ENCODE results near the gene IFRD2. TPM values are rescaled to one million over a fixed set of nuclear protein-coding genes. Genes with fewer than 3 reads are reported as not detected.
"Not testable (repeated sequence)": the region's sequence is repeated elsewhere in the genome, so short reads cannot be mapped to it uniquely, and the experiment has no call there.

The IFRD2 gene
- total RNA-seq, 5 donors from 2014 or later (not counting 1 experiment from before 2014, with no cell fraction given): 50.0 to 91.2 (median 75.9) TPM

- H3K36me3 ChIP-seq (ENCODE audit: control insufficient read depth in 2 of 2, extremely low read depth in 1 of 2, insufficient read depth in 1 of 2, low read length in 1 of 2); H3K9me3 ChIP-seq; DNase-seq; H3K9me3 Mint-ChIP-seq; H3K27ac ChIP-seq (ENCODE audit: low read length); CTCF ChIA-PET; H3K4me3 ChIP-seq (ENCODE audit: control insufficient read depth in 1 of 2, extremely low read depth in 1 of 2, low read length in 1 of 2); H3K27me3 ChIP-seq (replicated peaks in 1 of 2; ENCODE audit: control insufficient read depth in 2 of 2, extremely low read depth in 1 of 2, insufficient read depth in 2 of 2, low read length in 1 of 2); ATAC-seq (replicated peaks in 1 of 4); H3K36me3 Mint-ChIP-seq; POLR2A ChIA-PET; H3K27me3 Mint-ChIP-seq; H3K4me3 Mint-ChIP-seq; H3K27ac Mint-ChIP-seq: not testable (repeated sequence)
- WGBS (ENCODE audit: insufficient coverage): 80% methylated on average over 1 of the region's 32 CpGs
- peaks cover 0 to 16% of the 10 kb centered on the region in 2 experiments for H3K4me1 ChIP-seq (ENCODE audit: control insufficient read depth in 1 of 2, extremely low read depth in 1 of 2, insufficient read depth in 2 of 2, low read length in 2 of 2)
- H3K4me1 Mint-ChIP-seq: peaks cover 10 to 13% (median 13%) of the 10 kb centered on the region in 3 donors
Observed at GRCh38 chr3:50312041-50312440, 19.8 kb upstream of the IFRD2 start.

GRCh38 chr3:50304601-50305000 lies 12.4 kb upstream of the IFRD2 start:
- Mint-ChIP-seq H3K27me3 (no peaks in the 10 kb centered on the region), H3K4me3 (no peak overlapping the region), H3K9me3 (no peaks in the 10 kb centered on the region), H3K27ac (no peak overlapping the region), H3K4me1 (peaks cover 11 to 13% (median 12%) of the 10 kb centered on the region in 3 donors), H3K36me3 (no peaks in the 10 kb centered on the region)
- Histone ChIP-seq H3K36me3 (ENCODE audit: control insufficient read depth in 2 of 2, extremely low read depth in 1 of 2, insufficient read depth in 1 of 2, low read length in 1 of 2) (peaks cover 0 to 4% of the 10 kb centered on the region in 2 donors), H3K9me3 (no peaks in the 10 kb centered on the region), H3K27me3 (replicated peaks in 1 of 2; ENCODE audit: control insufficient read depth in 2 of 2, extremely low read depth in 1 of 2, insufficient read depth in 2 of 2, low read length in 1 of 2) (no peaks in the 10 kb centered on the region), H3K4me1 (ENCODE audit: control insufficient read depth in 1 of 2, extremely low read depth in 1 of 2, insufficient read depth in 2 of 2, low read length in 2 of 2) (peaks cover 4 to 17% of the 10 kb centered on the region in 2 experiments), H3K4me3 (ENCODE audit: control insufficient read depth in 1 of 2, extremely low read depth in 1 of 2, low read length in 1 of 2) (no peak overlapping the region), H3K27ac (ENCODE audit: low read length) (no peak overlapping the region)
- DNase-seq (no peak), ATAC-seq (replicated peaks in 1 of 4) (no peak)
- ChIA-PET POLR2A (no interaction called here), CTCF (interaction anchor here (0.6 to 1.4 kb wide), 2 partner anchors 19 to 50 kb away, joined by 3 read pairs; no protein-coding TSS in a partner anchor)

DNA sequence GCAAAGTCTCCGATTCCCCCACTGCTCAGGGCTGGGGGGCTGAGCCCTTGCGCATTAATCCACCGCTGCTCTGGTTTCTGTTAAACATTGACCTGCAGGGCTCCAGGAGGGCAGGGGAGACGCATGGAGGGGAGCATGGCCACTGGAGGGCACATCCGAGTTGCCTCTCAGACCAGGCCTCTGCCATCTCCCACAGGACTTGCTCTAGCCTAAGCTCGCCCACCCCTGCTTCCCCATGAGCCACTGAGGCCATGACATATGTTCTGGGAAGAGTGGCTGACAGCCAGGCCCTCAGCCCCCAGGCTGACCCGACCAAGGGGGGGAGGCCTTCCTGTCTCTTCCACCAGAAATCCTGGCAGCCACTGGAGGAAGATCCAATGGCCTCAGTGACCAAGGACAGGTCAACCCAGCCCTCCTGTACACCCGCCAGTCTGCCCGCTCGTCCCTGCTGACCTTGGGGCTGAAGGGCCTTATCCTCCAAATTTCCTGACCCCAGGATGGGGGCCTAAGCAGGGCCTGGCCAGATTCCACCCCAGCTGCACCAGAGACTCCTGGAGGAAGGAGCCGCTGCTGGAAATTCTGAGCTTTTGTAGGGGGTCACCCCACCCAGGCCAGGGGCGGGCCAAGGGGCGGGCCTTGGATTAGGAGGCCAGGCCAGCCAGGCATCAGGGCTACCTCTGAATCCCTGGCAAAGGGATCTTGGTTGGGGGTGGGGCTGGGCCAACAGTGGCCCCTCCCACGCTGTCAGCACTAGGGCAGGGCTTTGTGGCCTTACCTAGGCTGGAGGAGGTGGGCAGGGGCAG lies 11.0 kb upstream of the IFRD2 start, which contains the start of gene HYAL1:
Gene HYAL1, minus strand, starts transcription at position 562 of the 803 bp plus-strand sequence. CDS start 618 bp downstream, outside the sequence.
- peaks cover 21 to 23% (median 21%) of the 10 kb centered on the region in 3 donors for H3K4me1 Mint-ChIP-seq
- WGBS (ENCODE audit: insufficient coverage): 89% methylated on average over 10 of the region's 14 CpGs
- H3K4me3 Mint-ChIP-seq: no peak within 1 kb of the TSS
- H3K27me3 Mint-ChIP-seq: no peaks in the 10 kb centered on the region
- POLR2A ChIA-PET: no interaction called here
- CTCF ChIA-PET: no interaction called here
- H3K27ac Mint-ChIP-seq: no peak within 1 kb of the TSS
- H3K9me3 Mint-ChIP-seq: no peaks in the 10 kb centered on the region
- no peak for ATAC-seq (replicated peaks in 1 of 4)
- no peak within 1 kb of the TSS for H3K4me3 ChIP-seq (ENCODE audit: control insufficient read depth in 1 of 2, extremely low read depth in 1 of 2, low read length in 1 of 2)
- DNase-seq: no peak
- no peaks in the 10 kb centered on the region for H3K9me3 ChIP-seq
- no peak within 1 kb of the TSS for H3K27ac ChIP-seq (ENCODE audit: low read length)
- peaks cover 8 to 26% of the 10 kb centered on the region in 2 experiments for H3K4me1 ChIP-seq (ENCODE audit: control insufficient read depth in 1 of 2, extremely low read depth in 1 of 2, insufficient read depth in 2 of 2, low read length in 2 of 2)
- peaks cover 0 to 4% of the 10 kb centered on the region in 2 donors for H3K36me3 ChIP-seq (ENCODE audit: control insufficient read depth in 2 of 2, extremely low read depth in 1 of 2, insufficient read depth in 1 of 2, low read length in 1 of 2)
- no peaks in the 10 kb centered on the region for H3K36me3 Mint-ChIP-seq
- no peaks in the 10 kb centered on the region for H3K27me3 ChIP-seq (replicated peaks in 1 of 2; ENCODE audit: control insufficient read depth in 2 of 2, extremely low read depth in 1 of 2, insufficient read depth in 2 of 2, low read length in 1 of 2)

DNA sequence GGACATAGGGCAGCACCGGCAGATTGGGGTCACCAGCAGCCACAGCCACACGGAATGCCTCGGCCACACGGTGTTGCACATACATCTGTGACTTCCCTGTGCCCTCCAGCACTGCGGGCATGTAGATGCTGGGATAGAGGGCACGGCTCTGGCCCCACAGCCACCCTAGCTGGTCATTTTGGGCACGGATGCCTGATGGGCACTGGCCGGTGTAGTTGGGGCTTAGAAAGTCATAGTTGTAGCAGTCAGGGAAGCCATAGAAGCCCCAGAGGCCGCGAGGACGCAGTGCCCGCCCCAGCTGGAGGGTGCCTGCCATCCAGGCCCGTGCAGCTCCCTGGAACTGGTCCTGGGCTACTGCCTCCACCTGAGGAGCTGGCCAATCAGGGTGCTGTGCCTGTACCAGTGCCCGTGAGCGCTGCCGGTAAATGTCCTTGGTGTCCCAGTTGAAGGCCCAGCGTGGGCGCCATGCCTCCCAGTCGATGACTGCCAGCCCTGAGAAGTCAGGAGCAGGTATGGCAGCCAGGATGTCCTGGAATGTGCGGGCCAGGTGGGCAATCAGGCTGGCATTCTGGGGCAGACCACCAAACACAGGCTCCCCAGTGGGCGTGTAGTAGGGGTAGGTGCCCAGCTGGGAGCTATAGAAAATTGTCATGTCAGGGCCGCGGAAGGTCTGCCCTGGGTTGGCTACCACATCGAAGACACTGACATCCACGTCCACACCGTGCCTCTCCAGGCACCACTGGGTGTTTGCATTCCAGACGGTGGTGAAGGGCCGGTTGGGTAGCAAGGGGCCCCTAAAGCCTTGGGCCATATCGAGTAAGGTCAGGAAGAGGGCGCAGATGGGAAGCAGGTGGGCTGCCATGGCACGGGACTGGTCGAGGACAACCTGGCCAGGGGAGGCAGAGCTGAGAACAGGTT lies 10.1 kb upstream of the IFRD2 start:
- Mint-ChIP-seq H3K9me3 (no peaks in the 10 kb centered on the region), H3K27me3 (no peaks in the 10 kb centered on the region), H3K4me1 (peaks cover 25 to 30% (median 30%) of the 10 kb centered on the region in 3 donors), H3K27ac (no peak overlapping the region), H3K4me3 (no peak overlapping the region), H3K36me3 (no peaks in the 10 kb centered on the region)
- ATAC-seq (replicated peaks in 1 of 4) (no peak), DNase-seq (no peak)
- H3K27ac ChIP-seq (ENCODE audit: low read length): no peak overlapping the region
- WGBS (ENCODE audit: insufficient coverage): 96% methylated on average over 32 of the region's 32 CpGs
- H3K4me1 ChIP-seq (ENCODE audit: control insufficient read depth in 1 of 2, extremely low read depth in 1 of 2, insufficient read depth in 2 of 2, low read length in 2 of 2): peaks cover 9 to 34% of the 10 kb centered on the region in 2 experiments
- H3K9me3 ChIP-seq: no peaks in the 10 kb centered on the region
- ChIA-PET POLR2A (no interaction called here), CTCF (no interaction called here)
- peaks cover 0 to 4% of the 10 kb centered on the region in 2 donors for H3K36me3 ChIP-seq (ENCODE audit: control insufficient read depth in 2 of 2, extremely low read depth in 1 of 2, insufficient read depth in 1 of 2, low read length in 1 of 2)
- H3K27me3 ChIP-seq (replicated peaks in 1 of 2; ENCODE audit: control insufficient read depth in 2 of 2, extremely low read depth in 1 of 2, insufficient read depth in 2 of 2, low read length in 1 of 2): no peaks in the 10 kb centered on the region
- no peak overlapping the region for H3K4me3 ChIP-seq (ENCODE audit: control insufficient read depth in 1 of 2, extremely low read depth in 1 of 2, low read length in 1 of 2)

DNA sequence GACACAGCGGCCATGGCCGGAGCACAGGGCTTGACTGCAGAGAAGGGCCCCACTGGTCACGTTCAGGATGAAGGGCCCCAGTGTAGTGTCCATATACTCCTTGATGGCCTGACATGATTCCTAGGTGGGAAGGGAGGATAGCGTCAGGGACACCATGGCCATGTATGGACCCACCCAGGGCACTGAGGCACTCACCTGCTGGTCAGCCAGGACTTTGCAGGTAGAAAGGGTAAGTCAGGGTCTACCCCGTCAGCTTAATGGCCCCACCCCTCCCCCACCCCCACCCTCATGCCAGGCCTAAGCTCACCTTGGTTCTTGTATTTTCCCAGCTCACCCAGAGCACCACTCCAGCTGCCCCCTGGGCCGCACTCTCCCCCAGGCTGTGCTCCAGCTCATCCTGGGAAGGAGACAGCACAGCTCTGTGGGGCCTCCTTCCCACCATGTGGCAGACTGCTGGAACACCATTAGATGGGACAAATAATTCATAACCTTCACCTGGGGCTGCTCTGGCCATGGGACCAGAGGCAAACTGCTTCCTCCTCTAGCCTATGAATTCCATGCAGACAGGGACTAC lies 8.5 kb upstream of the IFRD2 start:
- Mint-ChIP-seq H3K36me3 (no peaks in the 10 kb centered on the region), H3K9me3 (no peaks in the 10 kb centered on the region)
- POLR2A ChIA-PET: interaction anchor here (0.6 to 1.9 kb wide), 2 partner anchors 36 to 49 kb away, joined by 5 to 10 read pairs; no protein-coding TSS in a partner anchor

More for the DNA sequence above, 8.5 kb upstream of the IFRD2 start:
- H3K4me1 Mint-ChIP-seq: peaks cover 25 to 33% (median 33%) of the 10 kb centered on the region in 3 donors
- no peak for ATAC-seq (replicated peaks in 1 of 4)
- H3K27me3 Mint-ChIP-seq: no peaks in the 10 kb centered on the region
- H3K36me3 ChIP-seq (ENCODE audit: control insufficient read depth in 2 of 2, extremely low read depth in 1 of 2, insufficient read depth in 1 of 2, low read length in 1 of 2): peaks cover 4 to 5% of the 10 kb centered on the region in 2 donors
- H3K27me3 ChIP-seq (replicated peaks in 1 of 2; ENCODE audit: control insufficient read depth in 2 of 2, extremely low read depth in 1 of 2, insufficient read depth in 2 of 2, low read length in 1 of 2): no peaks in the 10 kb centered on the region
- CTCF ChIA-PET: interaction anchor here in 1 of 2 donors (0.6 kb wide), 1 partner anchor 26 kb away, joined by 3 read pairs; no protein-coding TSS in a partner anchor
- no peak for DNase-seq
- no peak overlapping the region for H3K27ac ChIP-seq (ENCODE audit: low read length)
- peak overlapping the region; percentile 98 to 100 for H3K27ac Mint-ChIP-seq
- peak overlapping the region; percentile 28 to 97 (median 96) for H3K4me3 Mint-ChIP-seq
- H3K4me3 ChIP-seq (ENCODE audit: control insufficient read depth in 1 of 2, extremely low read depth in 1 of 2, low read length in 1 of 2): no peak overlapping the region
- H3K4me1 ChIP-seq (ENCODE audit: control insufficient read depth in 1 of 2, extremely low read depth in 1 of 2, insufficient read depth in 2 of 2, low read length in 2 of 2): peaks cover 9 to 38% of the 10 kb centered on the region in 2 experiments
- no peaks in the 10 kb centered on the region for H3K9me3 ChIP-seq
- WGBS (ENCODE audit: insufficient coverage): 98% methylated on average over 4 of the region's 6 CpGs

Data from T-cell (primary cell).